Neuronal stem cell (in vitro differentiated cells): ENCODE results near the gene HES2.

ENCODE experiments used
- DNase-seq: peaks from one replicate; pipeline ENCODE4 v3.0.0-alpha.2; 2013; ENCODE audit warnings: low spot score
- H2AFZ ChIP-seq: one replicate; pipeline ENCODE4 v1.6.1; 2013; ENCODE audit warnings: mild to moderate bottlenecking, low read length, inconsistent platforms
- H2AK5ac ChIP-seq: 2 replicates; pipeline ENCODE4 v1.6.1; 2013; ENCODE audit warnings: low read depth, mild to moderate bottlenecking, inconsistent platforms, low read length, moderate library complexity, mixed read lengths
- H2BK120ac ChIP-seq: 2 replicates; pipeline ENCODE4 v1.6.1; 2013; ENCODE audit warnings: low read depth, mild to moderate bottlenecking, inconsistent platforms, low read length, moderate library complexity, mixed read lengths
- H2BK12ac ChIP-seq: one replicate; pipeline ENCODE4 v1.6.1; 2013; ENCODE audit warnings: low read length, inconsistent platforms
- H2BK15ac ChIP-seq: 2 replicates; pipeline ENCODE4 v1.6.1; 2013; ENCODE audit warnings: mild to moderate bottlenecking, low read length, inconsistent platforms, mixed read lengths
- H2BK5ac ChIP-seq: one replicate; pipeline ENCODE4 v1.6.1; 2013; ENCODE audit warnings: inconsistent platforms, mild to moderate bottlenecking, low read length, moderate library complexity
- H3K14ac ChIP-seq: one replicate; pipeline ENCODE4 v1.6.1; 2013; ENCODE audit warnings: low read length, inconsistent platforms
- H3K18ac ChIP-seq: 2 replicates; pipeline ENCODE4 v1.6.1; 2013; ENCODE audit warnings: low read length, inconsistent platforms
- H3K23ac ChIP-seq: 2 replicates; pipeline ENCODE4 v1.6.1; 2013; ENCODE audit warnings: low read depth, mild to moderate bottlenecking, mixed read lengths, low read length, inconsistent platforms; ENCODE audit not compliant: poor library complexity
- H3K27ac ChIP-seq: replicated peaks from 3 replicates; pipeline ENCODE4 v1.5.1; 2013; ENCODE audit warnings: low read length, inconsistent platforms
- H3K27me3 ChIP-seq, 3 experiments: 2 replicates each; pipeline ENCODE4 v1.6.1; 2013; ENCODE audit warnings: low read length in 3 of 3, mild to moderate bottlenecking in 2 of 3, inconsistent platforms in 1 of 3, low read depth in 1 of 3, mixed read lengths in 1 of 3, moderate library complexity in 1 of 3; ENCODE audit not compliant: control insufficient read depth in 3 of 3, insufficient read depth in 3 of 3
- H3K36me3 ChIP-seq, 2 donors: replicated peaks in 1 of 2; 2 replicates each; pipeline ENCODE4 v1.6.1; 2013; ENCODE audit warnings: low read length in 2 of 2; ENCODE audit not compliant: control insufficient read depth in 2 of 2, insufficient read depth in 2 of 2
- H3K4ac ChIP-seq: 2 replicates; pipeline ENCODE4 v1.6.1; 2013; ENCODE audit warnings: inconsistent platforms, mild to moderate bottlenecking, low read length, moderate library complexity
- H3K4me1 ChIP-seq, 2 donors: 1 replicate in 1 of 2; 2 replicates in 1 of 2; pipeline ENCODE4 v1.6.1; 2013; ENCODE audit warnings: low read length in 2 of 2, low read depth in 1 of 2; ENCODE audit not compliant: control insufficient read depth in 2 of 2, insufficient read depth in 1 of 2
- H3K4me2 ChIP-seq: one replicate; pipeline ENCODE4 v1.6.1; 2013; ENCODE audit warnings: mild to moderate bottlenecking, low read length, inconsistent platforms; ENCODE audit not compliant: insufficient read depth, poor library complexity, severe bottlenecking
- H3K4me3 ChIP-seq, 2 donors: 2 replicates each; pipeline ENCODE4 v1.5.1; 2013; ENCODE audit warnings: low read length in 2 of 2, mild to moderate bottlenecking in 2 of 2, inconsistent platforms in 1 of 2, moderate library complexity in 1 of 2
- H3K79me1 ChIP-seq: one replicate; pipeline ENCODE4 v1.6.1; 2013; ENCODE audit warnings: low read depth, mild to moderate bottlenecking, inconsistent platforms, low read length, moderate library complexity
- H3K9ac ChIP-seq: one replicate; pipeline ENCODE4 v1.6.1; 2013; ENCODE audit warnings: mild to moderate bottlenecking, low read depth, low read length, inconsistent platforms; ENCODE audit not compliant: poor library complexity
- H3K9me3 ChIP-seq, 2 donors: replicated peaks in 1 of 2; 2 replicates each; pipeline versions ENCODE3 to v1.6.1; 2013; ENCODE audit warnings: low read length in 2 of 2, mild to moderate bottlenecking in 2 of 2, inconsistent platforms in 1 of 2, low read depth in 1 of 2, mixed read lengths in 1 of 2, moderate library complexity in 1 of 2; ENCODE audit not compliant: control insufficient read depth in 2 of 2, insufficient read depth in 1 of 2
- H4K8ac ChIP-seq: one replicate; pipeline ENCODE4 v1.6.1; 2013; ENCODE audit warnings: low read depth, mild to moderate bottlenecking, inconsistent platforms, low read length, moderate library complexity
- H4K91ac ChIP-seq: one replicate; pipeline ENCODE4 v1.6.1; 2013; ENCODE audit warnings: low read length, low read depth, mild to moderate bottlenecking, inconsistent platforms; ENCODE audit not compliant: poor library complexity
- WGBS, 2 donors: extraction: QIAGEN DNeasy Blood & Tissue Kit; methylation state at CpG; one replicate each; pipeline ENCODE4 v1.1.7; 2013; ENCODE audit warnings: missing lambda C conversion rate in 2 of 2, mixed read lengths in 1 of 2; ENCODE audit not compliant: insufficient read length in 2 of 2, insufficient replicate concordance in 1 of 2; ENCODE audit errors: extremely low coverage in 2 of 2; 5-methylcytosine and 5-hydroxymethylcytosine counted together

HES2 gene

GRCh38 chr1:6421266-6421665, 1.5 kb upstream of the HES2 start:
- Histone ChIP-seq H3K14ac (no peak overlapping the region), H2AK5ac (no peak overlapping the region), H3K4me2 (no peak overlapping the region), H3K4me1 (peaks cover 4 to 7% of the 10 kb centered on the region in 2 donors), H2BK120ac (no peak overlapping the region), H3K23ac (no peak overlapping the region), H3K36me3 (no peaks in the 10 kb centered on the region), H3K4me3 (no peak overlapping the region), H3K9ac (no peak overlapping the region), H3K27me3 (peaks cover 51 to 98% (median 93%) of the 10 kb centered on the region in 3 experiments), H2BK5ac (no peak overlapping the region), H3K27ac (no peak overlapping the region), H2AFZ (no peak overlapping the region), H3K9me3 (peaks cover 0 to 2% of the 10 kb centered on the region in 2 donors), H4K8ac (no peak overlapping the region), H2BK15ac (no peak overlapping the region), H2BK12ac (no peak overlapping the region), H3K4ac (no peak overlapping the region), H3K79me1 (peaks cover 2% of the 10 kb centered on the region), H4K91ac (no peak overlapping the region), H3K18ac (no peak overlapping the region)
- no CpG with 5 or more reads among the region's 4 CpGs for WGBS, 2 donors
- DNase-seq, result no peak

DNA sequence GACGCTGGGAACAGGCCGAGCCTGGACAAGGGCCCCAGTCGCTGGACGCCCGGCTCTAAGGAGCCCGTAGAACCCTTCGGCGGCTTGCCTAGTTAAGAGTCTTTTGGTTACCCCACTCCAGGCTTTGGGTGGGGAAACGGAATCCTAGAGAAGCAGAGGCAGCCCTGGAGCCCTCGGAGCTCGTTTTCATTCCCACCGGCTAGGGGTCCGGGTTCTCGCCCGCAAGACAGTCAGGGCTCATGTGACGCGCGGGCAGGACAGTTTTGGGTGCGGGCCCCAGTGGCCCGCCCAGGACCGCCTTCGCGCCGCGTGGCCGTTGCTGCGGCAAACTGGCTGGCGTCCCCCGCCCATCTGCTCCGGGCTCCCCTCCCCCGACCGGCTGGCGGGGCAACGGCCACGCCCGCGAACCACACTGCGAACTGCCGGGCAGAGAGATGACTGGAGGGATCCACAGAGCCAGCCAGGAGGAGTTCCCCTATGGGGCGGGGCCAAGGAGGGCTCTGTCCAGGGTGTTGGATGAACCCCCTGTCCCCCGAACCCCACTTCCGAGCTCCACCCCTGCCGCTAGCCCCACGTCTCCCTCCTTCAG, 829 bp upstream of the HES2 start:
- Histone ChIP-seq H3K36me3 (no peaks in the 10 kb centered on the region), H4K8ac (no peak overlapping the region), H2AK5ac (peak overlapping the region; percentile 9), H3K27me3 (peaks cover 50 to 96% (median 92%) of the 10 kb centered on the region in 3 experiments), H3K4ac (no peak overlapping the region), H2BK15ac (no peak overlapping the region), H3K4me2 (peak overlapping the region; percentile 82), H4K91ac (no peak overlapping the region), H3K27ac (no peak overlapping the region), H3K4me3 (no peak overlapping the region), H2BK12ac (no peak overlapping the region), H2BK120ac (no peak overlapping the region), H3K9ac (no peak overlapping the region), H3K23ac (peak overlapping the region; percentile 70), H2AFZ (peak overlapping the region; percentile 73), H3K79me1 (peaks cover 2% of the 10 kb centered on the region), H3K9me3 (peaks cover 0 to 2% of the 10 kb centered on the region in 2 donors), H2BK5ac (no peak overlapping the region), H3K18ac (peak overlapping the region; percentile 44), H3K14ac (no peak overlapping the region), H3K4me1 (peaks cover 4 to 7% of the 10 kb centered on the region in 2 donors)
- WGBS, 2 donors, result no CpG with 5 or more reads among the region's 44 CpGs
- no peak for DNase-seq

DNA sequence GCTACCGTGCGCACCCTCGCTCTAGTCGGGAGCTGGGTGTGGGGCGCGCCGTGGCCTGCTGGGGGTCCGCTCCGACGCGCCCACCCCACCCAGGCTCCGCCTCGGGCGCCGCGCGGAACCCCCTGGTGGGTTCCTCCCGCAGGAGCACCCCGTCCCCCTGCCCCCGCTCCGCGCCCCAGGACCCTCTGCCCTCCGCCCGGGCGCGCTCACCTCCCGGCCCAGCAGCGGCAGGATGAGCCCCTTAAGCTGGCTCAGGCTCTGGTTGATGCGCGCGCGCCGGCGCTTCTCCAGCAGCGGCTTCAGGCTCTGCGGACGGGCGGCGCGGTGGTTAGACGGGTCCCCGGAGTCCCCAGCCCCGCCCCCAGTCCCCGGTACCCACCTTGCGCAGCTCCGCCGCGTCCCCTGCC, 319 bp downstream of the HES2 start:
- H3K4me2 ChIP-seq, result peak overlapping the region; percentile 82
- peak overlapping the region; percentile 73 for H2BK15ac ChIP-seq
- no peak overlapping the region for H2BK12ac ChIP-seq
- H3K27me3 ChIP-seq, result peaks cover 41 to 92% (median 89%) of the 10 kb centered on the region in 3 experiments
- H3K4me3 ChIP-seq, result peak overlapping the region in 1 of 2 donors; percentile 69
- H2BK5ac ChIP-seq, result no peak overlapping the region
- peaks cover 2% of the 10 kb centered on the region for H3K79me1 ChIP-seq
- no CpG with 5 or more reads among the region's 48 CpGs for WGBS, 2 donors
- no peak overlapping the region for H2AK5ac ChIP-seq
- H3K23ac ChIP-seq, result peak overlapping the region; percentile 70
- H3K4ac ChIP-seq, result no peak overlapping the region
- no peak overlapping the region for H3K14ac ChIP-seq
- DNase-seq, result no peak
- no peak overlapping the region for H3K27ac ChIP-seq
- H4K91ac ChIP-seq, result no peak overlapping the region
- H4K8ac ChIP-seq, result no peak overlapping the region
- H3K4me1 ChIP-seq, result peaks cover 4 to 10% of the 10 kb centered on the region in 2 donors
- no peaks in the 10 kb centered on the region for H3K36me3 ChIP-seq
- peak overlapping the region; percentile 73 for H2AFZ ChIP-seq
- H3K9ac ChIP-seq, result no peak overlapping the region
- peaks cover 0 to 2% of the 10 kb centered on the region in 2 donors for H3K9me3 ChIP-seq
- H2BK120ac ChIP-seq, result peak overlapping the region; percentile 78
- peak overlapping the region; percentile 91 for H3K18ac ChIP-seq

GRCh38 chr1:6418668-6419396, 887 bp downstream of the HES2 start:
- no peaks in the 10 kb centered on the region for H3K79me1 ChIP-seq
- peaks cover 6 to 11% of the 10 kb centered on the region in 2 donors for H3K4me1 ChIP-seq
- peak overlapping the region; percentile 77 for H3K14ac ChIP-seq
- H3K27me3 ChIP-seq, result peaks cover 35 to 86% (median 86%) of the 10 kb centered on the region in 3 experiments
- no peaks in the 10 kb centered on the region for H3K36me3 ChIP-seq
- H4K91ac ChIP-seq, result no peak overlapping the region
- H2BK120ac ChIP-seq, result peak overlapping the region; percentile 78
- H3K23ac ChIP-seq, result peak overlapping the region; percentile 70
- no peak overlapping the region for H3K27ac ChIP-seq
- peak overlapping the region; percentile 86 for H3K18ac ChIP-seq
- H2AFZ ChIP-seq, result peak overlapping the region; percentile 73
- H4K8ac ChIP-seq, result no peak overlapping the region
- peak overlapping the region; percentile 36 for H2BK12ac ChIP-seq
- no CpG with 5 or more reads among the region's 69 CpGs for WGBS, 2 donors
- peak overlapping the region; percentile 60 for H2AK5ac ChIP-seq
- peak overlapping the region in 1 of 2 donors; percentile 59 for H3K4me3 ChIP-seq
- no peak for DNase-seq
- no peak overlapping the region for H3K4ac ChIP-seq
- peaks cover 0 to 2% of the 10 kb centered on the region in 2 donors for H3K9me3 ChIP-seq
- peak overlapping the region; percentile 73 for H2BK15ac ChIP-seq
- no peak overlapping the region for H2BK5ac ChIP-seq
- peak overlapping the region; percentile 82 for H3K4me2 ChIP-seq
- no peak overlapping the region for H3K9ac ChIP-seq
